ENCODE data around the gene PPP1R15A. TPM values are rescaled to one million over a fixed set of nuclear protein-coding genes. Genes with fewer than 3 reads are reported as not detected.
"Not testable (repeated sequence)": the region's sequence is repeated elsewhere in the genome, so short reads cannot be mapped to it uniquely, and the experiment has no call there.

Gene PPP1R15A
- 74.2 and 82.8 TPM in 2 replicates for total RNA-seq

DNA sequence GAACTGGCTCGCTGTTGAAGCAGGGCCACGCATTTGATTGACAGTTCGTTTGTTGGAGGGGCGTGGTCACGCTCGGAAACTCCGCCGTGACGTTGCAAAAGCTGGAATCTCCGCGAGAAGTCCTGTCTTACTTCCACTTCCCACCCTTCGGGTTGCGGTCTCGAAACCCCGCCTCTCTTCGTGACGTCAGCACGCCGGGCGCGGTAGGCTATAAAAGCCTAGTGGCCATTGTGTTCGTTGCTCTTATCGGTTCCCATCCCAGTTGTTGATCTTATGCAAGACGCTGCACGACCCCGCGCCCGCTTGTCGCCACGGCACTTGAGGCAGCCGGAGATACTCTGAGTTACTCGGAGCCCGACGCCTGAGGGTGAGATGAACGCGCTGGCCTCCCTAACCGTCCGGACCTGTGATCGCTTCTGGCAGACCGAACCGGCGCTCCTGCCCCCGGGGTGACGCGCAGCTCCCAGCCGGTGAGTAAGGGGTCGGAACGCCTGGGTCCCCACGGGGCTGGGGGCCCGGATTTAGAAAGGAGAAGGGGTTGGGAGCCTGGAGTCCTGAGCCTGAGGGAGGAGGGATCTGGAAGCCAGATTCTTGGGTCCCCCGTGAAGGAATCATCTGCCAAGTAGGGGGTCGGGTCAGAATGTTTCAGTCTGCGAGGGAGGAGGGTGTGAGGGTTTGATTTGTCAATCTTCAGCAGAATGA, at the start of gene PPP1R15A:
Gene PPP1R15A, plus strand, starts transcription at position 240 of the 702 bp plus-strand sequence. CDS start 813 bp downstream, outside the sequence.
- peak; percentile 85 for DNase-seq (ENCODE audit: extremely low read depth, low read depth, low spot score)

DNA sequence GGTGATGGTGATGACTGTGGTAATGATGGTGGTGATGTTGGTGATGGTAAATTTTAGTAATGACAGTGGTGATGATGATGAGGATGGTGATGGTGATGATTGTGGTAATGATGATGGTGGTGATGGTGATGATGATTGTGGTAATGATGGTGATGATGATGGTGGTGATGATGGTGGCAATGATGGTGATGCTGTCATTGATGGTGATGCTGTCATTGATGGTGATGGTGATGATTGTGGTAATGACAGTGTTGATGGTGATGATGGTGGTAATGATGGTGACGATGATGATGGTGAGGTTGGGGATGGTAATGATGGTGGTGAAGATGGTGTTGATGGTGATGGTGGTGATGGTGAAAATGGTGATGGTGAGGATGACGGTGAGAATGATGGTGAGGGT, 49.7 kb upstream of the PPP1R15A start:
- no peak for DNase-seq (ENCODE audit: extremely low read depth, low read depth, low spot score)

- DNase-seq (ENCODE audit: extremely low read depth, low read depth, low spot score), result no peak
Observed at GRCh38 chr19:48826606-48827020, 45.6 kb upstream of the PPP1R15A start.

- no peak for DNase-seq (ENCODE audit: extremely low read depth, low read depth, low spot score)
Observed at GRCh38 chr19:48830088-48830487, 42.1 kb upstream of the PPP1R15A start.

DNA sequence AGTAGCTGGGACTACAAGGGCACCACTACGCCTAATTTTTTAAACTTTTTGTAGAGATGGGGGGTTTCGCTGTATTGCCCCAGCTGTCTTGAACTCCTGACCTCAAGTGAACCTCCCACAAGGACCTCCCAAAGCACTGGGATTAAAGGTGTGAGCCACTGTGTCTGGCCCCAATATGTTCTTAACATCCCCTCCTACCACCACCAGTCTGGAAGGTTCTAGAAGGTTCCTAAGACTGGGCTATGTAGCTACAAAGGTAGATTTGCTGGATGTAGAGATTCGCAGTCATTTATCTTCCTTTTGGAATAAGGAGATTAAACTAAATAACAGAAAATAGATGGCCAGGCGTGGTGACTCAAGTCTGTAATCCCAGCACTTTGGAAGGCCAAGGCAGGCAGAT, 41.3 kb upstream of the PPP1R15A start:
- no peak for DNase-seq (ENCODE audit: extremely low read depth, low read depth, low spot score)

DNA sequence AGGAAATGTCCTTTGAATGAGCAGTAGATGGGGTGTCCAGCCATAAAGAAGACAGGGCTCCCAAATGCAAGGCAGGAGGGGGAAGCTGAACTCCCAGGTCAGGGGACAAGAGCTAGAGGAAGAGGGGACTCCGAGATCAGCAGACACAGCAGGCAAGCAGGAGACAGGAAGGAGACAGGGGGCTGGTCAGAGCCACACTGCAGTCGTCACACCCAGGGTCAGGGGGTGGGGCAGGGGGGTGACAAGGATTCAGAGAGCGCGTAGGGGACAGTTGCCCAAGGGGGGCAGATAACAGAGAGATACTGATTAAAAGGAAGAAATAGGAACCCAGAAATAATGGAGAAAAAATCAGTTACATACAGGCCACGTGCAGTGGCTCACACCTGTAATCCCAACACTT, 39.2 kb upstream of the PPP1R15A start:
- no peak for DNase-seq (ENCODE audit: extremely low read depth, low read depth, low spot score)

GRCh38 chr19:48833977-48834376, 38.2 kb upstream of the PPP1R15A start:
- no peak for DNase-seq (ENCODE audit: extremely low read depth, low read depth, low spot score)

- peak; percentile 66 for DNase-seq (ENCODE audit: extremely low read depth, low read depth, low spot score)
Observed at GRCh38 chr19:48835734-48836088, 36.5 kb upstream of the PPP1R15A start.

GRCh38 chr19:48836089-48837017, 35.9 kb upstream of the PPP1R15A start, which contains the start of gene HSD17B14:
HSD17B14 (minus strand) TSS chr19:48836491; CDS start chr19:48836411, 80 bp downstream.
- no peak for DNase-seq (ENCODE audit: extremely low read depth, low read depth, low spot score)

DNA sequence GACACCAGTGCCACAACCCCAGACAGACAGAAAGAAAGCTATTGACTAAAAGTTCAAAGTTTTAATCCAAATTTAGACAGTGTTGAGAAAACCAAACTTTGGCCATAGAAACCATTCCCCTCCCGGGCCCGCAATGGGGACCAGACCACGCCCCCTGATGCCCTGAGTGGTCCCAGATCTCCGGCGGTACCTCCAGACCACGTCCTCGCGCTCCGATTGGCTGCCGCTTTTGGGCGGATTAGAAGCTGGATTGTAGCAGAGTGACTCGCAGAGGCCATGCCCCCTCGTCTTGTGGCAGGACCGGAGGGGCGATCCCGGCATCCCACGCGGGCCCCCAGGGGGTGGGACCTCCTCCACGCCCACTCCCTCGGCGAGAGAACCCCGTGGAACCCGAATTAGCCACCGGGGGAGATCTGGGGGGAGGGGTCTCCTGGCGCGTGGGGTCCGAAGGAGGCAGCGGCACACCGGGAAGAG, 35.1 kb upstream of the PPP1R15A start:
- peak; percentile 62 for DNase-seq (ENCODE audit: extremely low read depth, low read depth, low spot score)

- no peak for DNase-seq (ENCODE audit: extremely low read depth, low read depth, low spot score)
Observed at GRCh38 chr19:48837687-48838086, 34.5 kb upstream of the PPP1R15A start.

DNA sequence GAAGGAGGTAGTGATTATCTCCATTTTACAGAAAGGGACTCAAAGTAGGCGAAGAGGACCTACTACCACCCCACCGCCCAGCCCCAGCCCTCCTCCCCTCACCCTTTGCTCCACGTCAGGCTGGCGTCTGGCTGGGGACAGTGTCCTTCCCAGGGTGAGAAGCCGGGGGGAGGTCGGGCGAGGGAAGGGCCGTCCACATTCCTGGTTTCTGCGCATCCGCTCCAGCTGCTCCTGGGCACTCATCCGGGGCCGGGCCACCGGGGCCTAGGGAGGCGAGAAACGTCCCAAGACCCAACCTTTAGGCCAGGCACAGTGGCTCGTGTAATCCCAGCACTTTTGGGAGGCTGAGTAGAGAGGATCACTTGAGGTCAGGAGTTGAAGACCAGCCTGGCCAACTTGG, 31.2 kb upstream of the PPP1R15A start:
- DNase-seq (ENCODE audit: extremely low read depth, low read depth, low spot score), result no peak

DNA sequence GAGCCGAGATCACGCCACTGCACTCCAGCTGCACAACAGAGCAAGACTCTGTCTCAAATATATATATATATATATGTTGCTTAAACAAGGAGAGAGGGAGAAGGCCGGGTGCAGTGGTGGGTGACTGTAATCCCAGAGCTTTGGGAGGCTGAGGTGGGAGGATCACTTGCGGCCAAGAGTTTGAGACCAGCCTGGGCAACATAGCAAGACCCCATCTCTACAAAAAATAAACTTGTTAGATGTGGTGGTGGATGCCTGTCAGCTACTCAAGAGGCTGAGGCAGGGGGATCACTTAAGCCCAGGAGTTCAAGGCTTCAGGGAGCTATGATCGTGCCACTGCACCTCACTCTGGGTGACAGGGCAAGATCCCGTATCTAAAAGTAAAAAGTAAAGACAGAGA, 30.6 kb upstream of the PPP1R15A start:
- no peak for DNase-seq (ENCODE audit: extremely low read depth, low read depth, low spot score)

GRCh38 chr19:48842789-48843162, 29.4 kb upstream of the PPP1R15A start:
- no peak for DNase-seq (ENCODE audit: extremely low read depth, low read depth, low spot score)

GRCh38 chr19:48844472-48844871, 27.7 kb upstream of the PPP1R15A start:
- no peak for DNase-seq (ENCODE audit: extremely low read depth, low read depth, low spot score)

GRCh38 chr19:48845384-48845783, 26.8 kb upstream of the PPP1R15A start:
- no peak for DNase-seq (ENCODE audit: extremely low read depth, low read depth, low spot score)

DNA sequence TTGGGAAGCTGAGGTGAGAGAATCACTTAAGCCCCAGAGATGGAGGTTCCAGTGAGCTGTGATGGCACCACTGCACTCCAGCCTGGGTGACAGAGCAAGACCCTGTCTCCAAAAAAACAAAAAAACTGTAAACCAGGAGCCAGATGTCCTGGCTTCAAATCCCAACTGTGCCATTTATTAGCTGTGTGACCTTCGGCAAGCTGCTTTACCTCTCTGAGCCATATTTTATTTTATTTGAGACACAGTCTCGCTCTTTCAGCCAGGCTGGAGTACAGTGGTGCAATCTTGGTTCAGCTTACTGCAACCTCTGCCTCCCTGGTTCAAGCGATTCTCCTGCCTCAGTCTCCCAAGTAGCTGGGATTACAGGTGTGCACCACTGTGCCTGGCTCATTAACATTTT, 25.6 kb upstream of the PPP1R15A start:
- not testable (repeated sequence) for DNase-seq (ENCODE audit: extremely low read depth, low read depth, low spot score)

DNA sequence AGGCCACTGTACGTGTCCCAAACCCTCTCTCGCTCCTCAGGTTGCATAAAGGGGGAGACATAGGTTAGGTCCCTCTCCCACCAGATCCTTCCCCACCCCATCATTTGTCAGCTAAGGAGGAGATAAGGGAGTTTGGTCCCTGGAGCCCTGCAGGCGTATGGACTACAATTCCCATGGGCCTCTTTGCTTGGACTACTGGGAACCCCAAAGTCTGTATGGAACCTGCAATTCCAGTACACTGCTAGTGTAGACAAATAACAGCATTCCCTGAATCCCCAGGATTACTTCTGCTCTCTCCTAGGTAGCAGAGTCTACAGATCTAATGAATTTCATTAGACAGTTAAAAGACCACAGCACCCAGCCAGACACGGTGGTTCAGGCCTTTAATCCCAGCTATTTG, 19.9 kb upstream of the PPP1R15A start:
- no peak for DNase-seq (ENCODE audit: extremely low read depth, low read depth, low spot score)

DNA sequence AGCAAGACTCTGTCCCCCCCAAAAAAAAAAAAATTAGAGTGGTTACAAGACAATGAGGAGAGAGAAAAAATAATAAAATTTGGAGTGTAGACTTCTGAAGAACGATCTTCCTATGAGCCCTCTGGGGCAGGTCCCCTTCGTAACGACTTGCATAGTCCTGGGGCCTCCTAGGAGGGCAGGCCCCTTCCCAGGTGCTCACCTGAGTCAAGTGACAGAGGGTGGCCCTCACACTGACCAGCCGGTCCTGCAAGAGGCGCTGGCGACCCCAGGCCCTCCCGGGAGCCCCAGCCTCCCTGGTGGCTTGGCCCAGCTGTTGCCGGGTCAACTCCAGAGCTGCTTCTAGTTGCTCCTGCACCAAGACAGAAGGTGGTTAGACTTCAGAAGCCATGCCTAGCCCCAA, 18.7 kb upstream of the PPP1R15A start:
- no peak for DNase-seq (ENCODE audit: extremely low read depth, low read depth, low spot score)

- DNase-seq (ENCODE audit: extremely low read depth, low read depth, low spot score), result no peak
Observed at GRCh38 chr19:48854103-48854502, 18.1 kb upstream of the PPP1R15A start.

DNA sequence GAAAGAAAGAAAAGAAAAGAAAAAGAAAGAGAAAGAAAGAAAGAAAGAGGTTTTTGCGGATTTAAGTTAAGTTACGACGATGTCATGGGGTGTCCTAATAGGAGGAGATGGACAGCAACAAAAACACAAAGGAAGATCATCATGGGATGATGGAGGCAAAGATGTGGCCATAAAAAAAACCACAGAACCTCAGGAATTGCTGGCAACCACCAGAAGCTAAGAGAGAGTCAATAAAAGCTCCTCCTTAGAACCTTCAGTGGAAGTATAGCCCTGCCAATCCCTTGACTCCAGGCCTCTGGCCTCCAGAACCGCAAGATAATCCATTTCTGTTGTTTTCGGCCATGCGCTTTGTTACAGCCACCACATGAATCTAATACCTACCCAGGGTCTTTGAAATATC, 15.3 kb upstream of the PPP1R15A start:
- no peak for DNase-seq (ENCODE audit: extremely low read depth, low read depth, low spot score)
